NCI-H524 treated with DMSO at 0.1 percent for 48 hours (cell line): ENCODE measurements around the gene DACT1.

Experiments
- DNase-seq: peaks from one replicate; lab custom pipeline; 2025; lab: John Stamatoyannopoulos, UW

The DACT1 gene

DNA sequence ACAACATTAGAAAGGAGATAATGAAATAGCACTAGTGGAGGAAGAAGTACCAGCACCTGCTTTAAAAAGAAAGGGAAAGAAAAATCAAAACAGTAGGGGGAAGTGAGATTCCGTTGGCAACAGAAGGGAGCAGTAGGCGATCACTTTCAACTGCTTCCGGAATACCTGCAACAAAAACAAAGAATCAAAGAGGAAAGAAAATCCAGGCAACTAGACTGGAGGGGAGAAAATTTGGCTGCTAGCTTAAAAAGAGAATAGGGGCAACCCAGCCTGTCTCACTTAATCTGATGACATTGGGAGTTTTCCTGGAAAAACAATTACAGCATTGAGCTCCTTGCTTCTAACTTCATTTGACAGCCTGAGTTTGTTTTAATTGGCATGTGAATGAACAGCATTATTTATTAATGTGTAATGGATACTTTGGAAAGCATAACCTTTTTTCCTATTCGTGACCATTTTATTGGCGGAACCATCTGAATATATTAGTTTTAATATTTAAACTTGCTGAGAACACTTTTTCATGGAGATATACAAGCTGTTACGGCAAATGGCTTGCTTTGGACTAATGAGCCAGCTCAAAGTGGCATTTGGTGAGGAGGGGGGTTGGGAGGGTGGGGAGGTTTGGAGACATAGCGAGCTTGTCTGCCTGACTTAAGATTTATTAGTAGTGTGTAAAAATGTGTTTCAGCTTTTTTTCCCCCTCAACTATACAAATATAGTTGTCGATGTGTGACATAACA is 2.5 kb upstream of the DACT1 start:
- no peak for DNase-seq

DNA sequence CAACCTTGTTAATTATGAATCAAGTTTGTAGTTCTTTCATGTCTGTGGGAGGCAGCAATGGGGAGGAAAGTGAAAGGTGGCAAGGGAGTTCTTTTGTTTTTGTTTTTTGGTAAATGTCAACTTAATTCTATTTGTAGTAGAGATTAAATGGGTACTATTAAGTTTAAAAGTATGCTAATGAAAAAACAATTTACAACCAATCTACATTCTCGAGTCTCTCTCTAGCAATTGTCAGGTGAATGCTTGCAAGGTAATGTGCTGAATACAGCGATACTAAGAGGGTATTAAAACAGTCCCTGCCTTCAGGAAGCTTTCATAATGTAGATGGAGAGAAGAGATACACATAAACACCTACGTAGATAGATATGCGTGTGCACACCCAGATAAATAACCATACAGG is 1.6 kb upstream of the DACT1 start:
- no peak for DNase-seq

DNA sequence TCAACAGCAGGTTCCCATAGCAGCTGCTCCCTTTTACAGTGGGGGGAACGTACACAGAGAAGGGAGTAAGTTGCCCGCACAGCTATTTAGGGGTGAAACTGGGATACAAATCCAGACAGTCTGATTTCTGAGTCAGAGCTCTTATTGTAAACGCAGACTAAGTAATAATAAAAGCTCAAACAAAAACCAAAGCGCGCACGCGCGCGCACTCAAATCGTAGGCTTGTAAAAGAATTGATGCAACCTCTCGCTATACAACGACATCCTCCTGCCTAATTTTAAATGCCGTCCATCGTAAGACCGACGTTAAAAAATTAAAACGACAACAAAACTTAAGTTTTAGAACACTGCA is 747 bp upstream of the DACT1 start:
- peak; percentile 76 for DNase-seq

DNA sequence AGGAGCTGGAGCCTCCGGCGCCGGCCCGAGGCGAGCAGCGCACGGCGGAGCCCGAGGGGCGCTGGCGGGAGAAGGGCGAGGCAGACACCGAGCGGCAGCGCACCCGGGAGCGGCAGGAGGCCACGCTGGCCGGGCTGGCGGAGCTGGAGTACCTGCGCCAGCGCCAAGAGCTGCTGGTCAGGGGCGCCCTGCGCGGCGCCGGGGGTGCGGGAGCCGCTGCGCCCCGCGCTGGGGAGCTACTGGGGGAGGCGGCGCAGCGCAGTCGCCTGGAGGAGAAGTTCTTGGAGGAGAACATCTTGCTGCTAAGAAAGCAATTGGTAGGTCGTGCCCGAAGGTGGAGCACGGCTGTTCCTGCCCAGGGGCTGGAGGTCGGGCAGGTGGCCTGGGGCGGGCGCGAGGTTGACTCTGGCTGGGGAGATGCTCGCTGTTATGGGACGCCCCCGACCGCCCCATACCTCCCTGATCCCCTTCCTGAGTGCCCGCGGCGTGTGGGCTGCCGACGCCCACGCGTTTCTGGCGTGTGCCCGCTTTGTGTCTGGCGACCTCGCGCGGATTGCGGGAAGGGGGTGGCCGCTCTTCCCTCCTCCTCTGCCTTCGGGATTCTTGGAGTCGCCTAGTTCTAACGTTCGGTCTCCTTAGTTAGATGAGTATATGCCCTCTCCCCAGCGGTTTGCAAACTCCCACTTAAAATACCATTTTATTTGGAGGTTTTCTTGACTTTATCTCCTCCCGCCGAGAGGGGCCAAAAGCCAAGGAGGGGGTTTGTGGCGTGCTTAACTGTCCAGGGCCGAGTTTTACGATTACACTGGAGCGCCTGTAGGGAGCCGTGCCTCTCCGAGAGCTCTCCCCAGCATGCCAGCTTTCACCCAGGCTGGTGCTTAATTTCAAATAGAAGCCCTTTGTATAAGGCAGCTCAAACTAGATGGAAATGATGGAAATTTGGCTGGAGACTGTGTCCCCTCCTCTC is 752 bp downstream of the DACT1 start:
- no peak for DNase-seq

DNA sequence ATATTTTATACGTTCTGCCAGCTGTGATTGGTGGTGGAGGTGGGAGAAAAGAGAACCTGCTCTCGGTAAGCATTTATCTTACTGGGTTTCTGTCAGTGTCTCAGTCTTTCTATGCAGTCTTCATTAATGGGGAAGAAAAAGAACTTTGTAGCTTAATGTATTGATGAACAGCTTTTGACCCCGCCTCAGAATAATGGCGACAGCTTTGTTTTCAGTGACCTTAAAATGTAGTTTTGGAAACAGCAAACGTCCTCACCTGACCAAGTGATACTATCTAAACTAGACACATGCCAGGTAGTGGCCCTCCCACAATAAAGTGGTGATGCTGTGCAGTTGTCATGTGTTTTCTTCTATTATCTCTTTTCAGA is 1.4 kb downstream of the DACT1 start:
- DNase-seq: no peak

DNA sequence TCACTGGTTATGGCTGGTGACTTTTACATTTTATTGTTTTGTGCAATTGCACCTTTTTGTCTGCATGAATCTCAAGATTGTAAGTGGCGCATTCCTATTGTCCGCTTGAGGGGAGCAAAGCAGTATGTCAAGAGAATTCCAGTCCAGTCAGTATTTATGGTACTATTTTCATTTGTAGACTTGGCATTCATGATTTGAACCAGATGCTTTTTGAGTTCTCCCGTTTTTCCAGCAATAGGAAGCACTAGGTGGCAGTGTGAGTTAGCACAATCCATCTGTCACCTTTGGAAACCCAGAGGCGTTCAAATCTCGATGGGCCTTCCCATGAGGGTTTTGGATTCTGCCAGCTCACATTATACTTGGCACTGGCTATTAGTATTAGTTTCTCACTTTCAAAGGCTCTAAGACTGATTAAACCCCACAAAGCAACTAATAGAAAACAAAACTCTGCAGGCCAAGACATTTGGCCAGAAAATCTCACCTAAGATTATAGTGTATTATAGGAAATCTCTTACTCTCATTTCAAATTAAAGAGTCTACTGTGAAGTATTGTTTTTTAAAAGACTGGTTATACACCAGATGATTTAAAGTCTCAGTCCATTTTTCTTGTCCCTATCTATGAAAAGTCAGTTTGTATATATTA is 2.2 kb downstream of the DACT1 start:
- peak; percentile 89 for DNase-seq

DNA sequence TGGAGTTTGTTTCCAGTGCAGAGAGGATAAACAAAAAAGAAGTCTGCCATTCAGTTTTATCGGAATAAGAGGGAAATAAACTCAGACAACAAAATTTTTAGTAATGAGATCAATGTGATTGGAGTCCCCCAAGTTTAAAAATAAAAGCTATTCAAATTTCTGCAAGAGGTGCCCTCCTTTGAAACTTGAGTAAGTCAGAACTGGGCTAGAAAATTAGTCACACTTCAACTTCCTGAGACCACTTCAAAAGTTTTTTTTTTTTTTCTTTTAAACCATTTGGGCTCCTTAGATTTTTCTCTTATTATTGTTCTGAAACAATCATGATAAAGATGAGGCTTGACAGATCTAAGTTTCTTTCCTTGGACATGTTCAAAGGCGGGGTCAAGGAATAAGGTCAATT is 3.2 kb downstream of the DACT1 start:
- no peak for DNase-seq

DNA sequence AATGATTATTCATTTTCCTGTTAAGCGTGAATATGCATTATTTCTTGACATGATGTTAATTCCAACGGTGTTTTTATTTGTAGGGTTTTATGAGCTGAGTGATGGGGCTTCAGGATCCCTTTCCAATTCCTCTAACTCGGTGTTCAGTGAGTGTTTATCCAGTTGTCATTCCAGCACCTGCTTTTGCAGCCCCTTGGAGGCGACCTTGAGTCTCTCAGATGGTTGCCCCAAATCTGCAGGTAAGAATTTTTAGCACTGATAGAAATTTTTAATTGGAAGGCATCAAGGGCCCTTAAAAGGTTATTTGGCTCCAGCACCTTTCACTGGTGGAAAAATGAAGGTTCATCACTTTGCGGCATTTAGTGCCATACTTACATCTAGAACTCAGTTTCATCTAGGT is 3.7 kb downstream of the DACT1 start:
- DNase-seq: no peak

DNA sequence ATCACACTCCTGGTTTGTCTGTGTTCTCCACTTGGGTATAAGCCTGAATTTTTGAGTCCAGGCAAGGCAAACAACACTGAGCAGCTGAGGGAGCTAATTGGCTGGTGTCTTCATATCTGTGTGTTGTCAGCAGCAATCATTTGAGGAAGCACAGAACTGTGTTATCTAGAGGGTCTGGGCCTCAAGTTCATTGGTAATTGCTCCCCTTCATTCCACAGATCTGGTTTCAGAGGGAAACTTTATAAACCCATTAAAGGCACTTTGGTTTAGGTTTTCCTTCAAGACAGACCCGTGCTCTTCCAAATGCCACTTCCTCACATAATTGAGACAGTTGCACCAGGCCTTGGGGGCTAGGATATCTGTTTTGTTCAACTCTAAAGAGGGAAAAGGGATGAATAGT is 5.6 kb downstream of the DACT1 start:
- DNase-seq: no peak

DNA sequence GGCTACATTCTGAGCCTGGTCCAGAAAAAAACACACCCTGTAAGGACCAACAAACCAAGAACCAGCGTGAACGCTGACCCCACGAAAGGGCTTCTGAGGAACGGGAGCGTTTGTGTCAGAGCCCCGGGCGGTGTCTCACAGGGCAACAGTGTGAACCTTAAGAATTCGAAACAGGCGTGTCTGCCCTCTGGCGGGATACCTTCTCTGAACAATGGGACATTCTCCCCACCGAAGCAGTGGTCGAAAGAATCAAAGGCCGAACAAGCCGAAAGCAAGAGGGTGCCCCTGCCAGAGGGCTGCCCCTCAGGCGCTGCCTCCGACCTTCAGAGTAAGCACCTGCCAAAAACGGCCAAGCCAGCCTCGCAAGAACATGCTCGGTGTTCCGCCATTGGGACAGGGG is 7.9 kb downstream of the DACT1 start:
- DNase-seq: no peak

DNA sequence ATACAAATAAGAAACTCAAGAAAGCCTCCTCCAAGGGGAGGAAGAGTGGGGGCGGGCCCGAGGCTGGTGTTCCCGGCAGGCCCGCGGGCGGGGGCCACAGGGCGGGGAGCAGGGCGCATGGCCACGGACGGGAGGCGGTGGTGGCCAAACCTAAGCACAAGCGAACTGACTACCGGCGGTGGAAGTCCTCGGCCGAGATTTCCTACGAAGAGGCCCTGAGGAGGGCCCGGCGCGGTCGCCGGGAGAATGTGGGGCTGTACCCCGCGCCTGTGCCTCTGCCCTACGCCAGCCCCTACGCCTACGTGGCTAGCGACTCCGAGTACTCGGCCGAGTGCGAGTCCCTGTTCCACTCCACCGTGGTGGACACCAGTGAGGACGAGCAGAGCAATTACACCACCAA is 8.7 kb downstream of the DACT1 start:
- DNase-seq: no peak

DNA sequence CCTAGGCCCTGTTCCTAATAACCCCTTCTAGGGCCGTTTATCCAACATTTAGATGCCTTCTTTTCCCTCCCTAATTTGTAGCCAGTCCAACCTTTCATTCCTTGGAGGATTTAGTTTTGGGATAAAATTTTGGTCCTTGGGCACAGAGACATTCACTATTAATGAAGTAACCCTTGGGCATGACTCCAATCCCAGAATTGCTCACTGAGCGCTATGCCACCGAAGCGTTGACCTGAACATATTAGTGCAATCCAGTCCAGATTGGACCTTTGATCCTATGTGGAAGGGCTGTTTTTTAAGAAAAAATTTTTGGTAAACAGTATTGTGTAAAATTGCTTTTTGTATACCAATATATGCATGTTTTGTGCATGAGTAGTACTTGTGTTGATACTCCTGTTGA is 10.0 kb downstream of the DACT1 start:
- DNase-seq: no peak

DNA sequence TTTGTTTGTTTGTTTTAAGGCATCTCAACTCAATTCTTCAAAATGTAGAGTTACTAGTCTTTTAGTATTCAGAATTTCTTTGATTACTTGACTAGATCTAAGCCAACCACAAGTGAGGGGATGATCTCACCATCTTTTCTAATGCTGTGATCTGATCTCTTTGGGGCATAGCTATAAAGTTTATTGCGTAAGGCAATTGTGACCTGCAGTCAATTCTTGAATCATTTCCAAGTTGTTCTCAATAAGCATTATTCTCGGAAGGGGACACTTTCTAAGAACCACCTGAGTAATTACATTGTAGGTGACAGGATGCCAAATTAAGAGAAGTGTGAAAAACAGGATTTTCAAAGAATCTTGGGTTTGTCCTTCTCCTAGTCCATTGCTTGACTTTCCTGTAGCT is 13.1 kb downstream of the DACT1 start:
- DNase-seq: no peak

DNA sequence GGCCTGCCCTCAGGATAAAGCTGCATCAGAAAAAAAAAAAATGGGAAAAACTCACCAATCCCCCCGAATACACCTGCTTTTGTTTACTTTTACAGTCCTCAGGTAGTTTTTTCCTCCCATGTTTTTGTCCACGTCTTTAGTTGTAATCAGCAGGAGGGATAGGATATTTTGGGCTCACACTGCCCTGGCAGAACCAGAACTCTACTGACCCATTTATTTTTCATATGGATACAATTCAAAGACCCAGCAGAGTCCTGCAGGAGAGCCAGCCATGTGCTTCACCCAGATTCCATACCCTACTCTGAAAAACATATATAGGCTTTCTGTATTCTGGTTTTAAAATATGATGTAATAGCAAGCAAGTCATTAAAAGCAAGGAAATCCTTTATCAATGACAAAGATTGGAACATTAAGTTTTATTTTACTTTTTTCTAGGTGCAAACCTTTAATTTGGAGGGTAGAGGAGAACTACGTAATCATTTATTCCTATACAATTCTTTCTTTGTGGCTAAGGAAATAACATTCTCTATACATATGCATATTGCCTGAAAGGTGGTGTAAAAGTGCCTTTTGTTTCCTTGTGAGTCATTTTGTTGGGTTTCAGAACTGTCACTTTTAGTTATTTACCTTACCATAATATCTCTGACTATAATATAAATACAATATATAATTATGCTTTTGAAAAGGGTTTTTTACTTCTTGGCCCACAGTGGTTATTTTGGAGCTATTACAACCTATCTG is 19.1 kb downstream of the DACT1 start:
- no peak for DNase-seq

DNA sequence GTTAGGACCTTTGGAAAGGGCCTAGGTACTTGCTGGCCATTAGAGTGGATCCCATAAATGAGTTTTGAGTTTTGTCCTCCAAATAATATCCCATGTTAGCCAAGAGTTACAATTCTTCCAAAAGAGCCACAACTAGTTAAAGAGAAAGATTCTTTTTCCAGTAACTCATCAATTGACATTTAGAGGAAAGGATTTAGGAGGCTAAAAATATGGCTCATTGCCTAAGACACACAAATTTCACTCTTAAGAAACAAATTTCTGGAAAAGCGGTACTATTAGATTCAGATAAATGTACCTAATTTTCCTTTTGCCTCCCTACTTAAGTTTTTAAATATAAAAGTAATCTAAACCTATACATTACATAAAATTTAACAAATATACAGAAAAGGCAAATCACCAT is 21.3 kb downstream of the DACT1 start:
- no peak for DNase-seq

DNA sequence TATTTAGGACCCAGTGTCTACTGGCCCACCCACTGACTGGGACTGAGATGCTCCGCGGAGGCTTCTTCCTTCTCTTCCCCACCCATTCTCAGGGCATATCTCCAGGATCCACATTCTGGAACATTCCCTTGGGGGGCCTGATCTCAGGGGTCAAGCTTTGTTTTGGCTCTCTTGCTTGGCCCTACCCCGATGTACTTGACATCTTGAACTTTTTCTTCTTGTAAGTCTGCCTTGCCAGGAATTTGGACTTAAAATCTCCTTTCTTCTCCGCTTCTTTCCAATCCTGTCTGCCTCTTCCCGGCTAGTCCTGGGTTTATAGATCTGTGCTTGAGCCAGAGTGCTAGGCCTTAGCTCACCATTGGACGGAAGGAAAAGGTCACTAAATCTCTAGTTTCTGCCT is 22.1 kb downstream of the DACT1 start:
- DNase-seq: no peak

DNA sequence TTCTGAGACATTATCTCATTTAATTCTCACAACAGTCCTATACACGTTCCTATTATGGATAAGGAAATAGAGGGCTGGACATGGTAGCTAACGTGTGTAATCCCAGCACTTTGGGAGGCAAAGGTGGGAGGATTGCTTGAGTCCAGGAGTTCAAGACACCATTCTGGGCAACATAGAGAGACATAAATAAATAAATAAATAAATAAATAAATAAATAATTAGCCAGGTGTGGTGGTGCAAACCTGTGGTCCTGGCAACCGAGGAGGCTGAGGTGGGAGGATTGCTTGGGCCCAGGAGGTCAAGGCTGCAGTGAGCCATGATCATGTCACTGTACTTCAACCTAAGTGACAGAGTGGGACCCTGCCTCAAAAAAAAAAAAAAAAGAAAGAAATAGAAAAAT is 22.6 kb downstream of the DACT1 start:
- DNase-seq: no peak

DNA sequence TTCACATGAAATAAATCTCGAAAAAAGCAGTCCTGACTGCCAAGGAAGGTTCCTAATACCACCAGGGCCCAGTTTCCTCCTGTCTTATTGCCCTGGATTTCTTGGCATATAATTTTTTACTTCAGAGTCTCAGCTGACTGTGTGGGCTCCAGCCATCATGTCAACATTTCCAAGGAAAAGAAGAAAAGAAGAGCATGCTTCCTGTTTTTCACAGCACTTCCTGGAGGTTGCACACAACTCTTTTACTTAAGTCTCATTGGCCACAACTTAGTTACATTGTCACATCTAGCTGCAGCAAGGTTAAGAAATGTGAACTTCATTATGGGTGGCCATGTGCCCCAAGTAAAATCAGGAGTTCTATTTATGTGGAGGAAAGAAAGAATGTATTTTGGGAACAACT is 24.3 kb downstream of the DACT1 start:
- no peak for DNase-seq

DNA sequence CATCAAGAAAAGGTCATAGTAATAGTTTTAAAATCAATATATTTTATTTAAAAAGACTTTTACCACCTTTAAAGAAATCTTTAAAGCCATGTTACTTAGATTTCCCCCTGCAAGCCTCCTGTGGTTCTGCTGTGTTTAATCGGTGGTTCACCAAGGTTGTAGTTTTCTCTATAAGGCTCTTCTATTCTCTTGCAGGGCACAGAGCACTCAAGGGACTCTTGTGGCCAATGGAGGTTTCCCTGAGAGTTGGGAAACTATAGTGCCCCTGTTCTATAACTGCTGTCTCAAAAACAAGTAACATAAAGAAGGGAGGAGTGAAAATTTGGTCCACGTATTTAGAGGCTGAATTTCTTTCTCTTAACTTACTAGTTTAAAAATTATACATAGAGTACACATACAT is 25.0 kb downstream of the DACT1 start:
- no peak for DNase-seq

DNA sequence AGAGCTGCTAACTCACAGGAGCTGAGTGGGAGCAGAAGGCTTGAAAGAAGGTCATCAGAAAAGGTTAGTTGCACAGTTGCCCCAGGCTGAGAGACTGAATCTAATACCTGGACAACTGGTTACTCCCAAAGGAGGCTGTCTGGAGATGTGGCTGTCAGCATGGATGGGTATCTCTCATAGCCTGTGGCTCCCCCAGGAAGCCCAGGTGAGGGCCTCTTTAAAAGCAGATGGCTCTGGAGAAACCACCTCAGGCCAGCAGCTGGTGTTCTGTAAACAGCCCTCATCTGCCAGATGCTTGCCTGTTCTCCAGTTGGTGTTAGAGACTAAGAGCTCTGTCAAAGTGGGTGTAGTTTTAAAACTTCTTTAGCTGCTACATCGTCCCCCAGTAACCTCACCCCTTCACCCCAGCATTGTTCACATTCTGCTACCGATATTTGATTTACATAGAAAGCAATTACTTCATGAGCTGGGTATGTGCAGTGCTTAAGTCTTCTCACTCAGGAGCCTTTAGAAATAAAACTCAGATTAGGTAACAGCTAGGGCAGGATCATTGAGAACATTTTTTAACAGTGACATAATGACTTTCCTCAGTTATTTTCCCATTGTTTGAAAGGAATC is 25.8 kb downstream of the DACT1 start:
- DNase-seq: peak; percentile 100

DNA sequence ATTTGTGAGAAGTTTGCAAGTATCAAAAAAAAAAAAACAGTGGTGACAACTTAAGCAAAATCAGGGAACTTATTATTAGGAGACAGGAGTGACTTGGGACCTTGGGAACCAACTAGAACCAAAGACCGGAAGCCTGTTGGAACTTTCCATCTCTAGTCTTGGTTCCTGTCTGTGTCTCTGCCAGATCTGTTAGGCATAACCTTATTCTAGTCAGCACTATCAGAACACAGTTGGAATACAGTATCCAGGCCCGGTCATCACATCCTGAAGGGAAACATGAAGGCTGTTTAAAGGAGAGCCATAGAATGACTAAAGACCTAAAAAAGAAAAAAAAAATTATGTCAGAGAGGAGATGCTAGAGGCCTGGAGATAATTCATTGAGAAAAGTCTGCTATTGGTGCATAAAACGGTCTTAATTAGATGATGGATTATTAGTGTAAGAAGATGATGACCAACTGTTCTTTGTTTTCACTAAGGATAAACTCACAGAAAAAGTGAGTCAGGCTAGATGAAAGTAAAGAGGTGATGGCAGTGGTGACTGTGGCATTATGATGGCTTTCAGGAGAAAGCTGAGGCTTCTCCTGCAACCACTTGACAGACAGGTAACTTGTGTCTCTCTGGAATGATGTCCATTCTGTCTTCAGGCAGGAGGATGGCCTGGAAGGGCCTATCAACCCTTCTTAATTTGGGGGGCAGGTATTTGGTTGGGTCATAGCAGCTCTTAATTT is 28.2 kb downstream of the DACT1 start:
- peak; percentile 52 for DNase-seq
